Activated CD8-positive, alpha-beta memory T cell treated with anti-CD3 and anti-CD28 coated beads, Interleukin-2, amount 50 U/mL, for 1 hour (primary cell): ENCODE measurements around the gene ZNF521.

Experiments
- DNase-seq: peaks from one replicate; pipeline ENCODE4 v3.0.0-alpha.2; 2020; ENCODE audit errors: extremely low read depth

ZNF521 gene

GRCh38 chr18:25126751-25127150, 225.2 kb downstream of the ZNF521 start:
- no peak for DNase-seq

- DNase-seq: no peak
These were observed 226.3 kb downstream of the ZNF521 start for GRCh38 chr18:25125680-25126079.

DNA sequence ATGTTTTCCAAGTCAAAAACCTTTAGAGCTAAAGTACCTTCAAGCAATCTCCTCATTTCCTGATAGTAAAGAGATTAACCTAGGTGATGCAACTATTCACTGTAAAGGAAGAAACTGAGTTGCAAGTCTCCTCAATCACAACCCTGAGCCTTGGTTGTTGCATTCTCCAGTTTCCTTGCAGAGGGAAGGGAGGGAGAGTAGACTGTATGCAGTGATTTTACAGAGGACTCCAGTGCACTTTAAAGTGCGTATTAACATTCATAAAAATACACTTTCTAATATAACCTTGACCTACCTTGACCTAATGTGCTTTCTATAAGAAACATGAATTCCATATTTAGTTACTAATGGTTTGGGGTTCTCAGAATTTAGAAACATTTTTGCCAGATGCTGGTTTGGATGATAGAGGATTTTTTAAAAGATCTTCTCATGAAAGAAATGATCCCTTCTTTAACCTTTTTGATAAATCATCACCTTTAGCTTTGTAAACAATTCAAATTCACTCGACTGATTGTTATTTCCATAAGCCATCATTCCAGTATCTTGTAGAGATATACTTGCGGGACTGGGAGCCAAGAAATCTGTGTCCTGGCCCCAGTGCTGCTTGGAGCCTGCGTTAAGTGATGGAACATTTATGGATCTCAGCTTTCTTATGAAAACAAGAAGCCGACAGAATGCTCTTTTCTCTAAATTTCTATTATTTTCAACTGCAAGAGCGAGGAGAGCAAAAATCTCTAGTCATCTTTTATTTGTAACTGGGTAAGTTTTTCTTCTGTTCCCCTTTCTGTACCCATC, 228.3 kb downstream of the ZNF521 start:
- DNase-seq: no peak

- no peak for DNase-seq
These were observed 230.5 kb downstream of the ZNF521 start for GRCh38 chr18:25121442-25121841.

DNA sequence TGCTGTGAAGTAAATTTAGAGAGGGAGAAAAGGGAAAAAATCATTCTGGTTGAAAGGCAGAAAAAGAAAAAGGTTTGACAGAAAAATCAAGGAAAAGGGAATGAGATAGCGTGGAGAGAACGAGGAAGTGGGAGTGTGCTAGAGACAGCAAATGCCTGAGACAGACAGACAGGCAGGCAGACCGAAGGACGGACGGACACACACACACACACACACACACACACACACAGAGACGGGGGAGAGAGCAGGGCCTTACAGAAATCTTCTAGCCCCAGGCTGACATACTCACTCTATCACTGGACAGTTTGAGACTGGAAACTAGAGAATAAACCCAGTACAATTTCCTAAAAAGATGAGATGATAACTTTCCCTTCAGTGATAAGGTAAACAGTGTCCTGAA, 238.4 kb downstream of the ZNF521 start:
- no peak for DNase-seq

DNA sequence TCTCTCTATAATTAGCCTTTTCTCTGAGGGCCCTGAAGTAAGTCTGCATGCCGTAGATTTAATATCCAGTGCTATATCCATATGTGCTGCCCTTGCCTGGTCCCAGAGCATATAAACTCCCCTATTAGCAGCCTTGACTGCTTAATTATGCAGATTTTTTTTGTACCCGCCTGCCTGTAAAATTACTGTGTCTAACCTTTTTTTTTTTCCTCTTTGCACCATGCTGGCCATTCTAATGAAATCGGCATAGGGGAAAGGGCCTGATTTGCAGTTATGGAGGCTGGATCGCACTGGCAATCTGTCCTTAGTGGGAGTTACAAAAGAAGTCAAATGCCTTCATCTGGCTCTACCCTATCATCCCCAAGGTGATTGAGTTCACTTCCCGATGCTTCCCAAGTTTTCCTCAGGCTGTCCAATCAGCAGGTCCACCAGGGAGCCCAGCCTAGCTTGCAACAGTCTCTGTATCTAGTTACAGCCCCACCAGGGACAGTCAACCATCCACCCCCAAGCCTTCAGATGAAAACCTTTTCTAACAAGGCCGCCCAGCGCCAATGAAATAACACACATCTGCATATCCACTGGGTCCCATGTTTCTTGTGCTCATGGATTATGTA, 239.0 kb downstream of the ZNF521 start:
- DNase-seq: no peak

GRCh38 chr18:25111377-25112288, 240.3 kb downstream of the ZNF521 start:
- no peak for DNase-seq

- no peak for DNase-seq
These were observed 242.5 kb downstream of the ZNF521 start for GRCh38 chr18:25109484-25109883.

- DNase-seq: no peak
These were observed 248.4 kb downstream of the ZNF521 start for GRCh38 chr18:25103468-25104155.

- no peak for DNase-seq
These were observed 249.3 kb downstream of the ZNF521 start for GRCh38 chr18:25102662-25103061.

GRCh38 chr18:25100418-25100817, 251.5 kb downstream of the ZNF521 start:
- no peak for DNase-seq

DNA sequence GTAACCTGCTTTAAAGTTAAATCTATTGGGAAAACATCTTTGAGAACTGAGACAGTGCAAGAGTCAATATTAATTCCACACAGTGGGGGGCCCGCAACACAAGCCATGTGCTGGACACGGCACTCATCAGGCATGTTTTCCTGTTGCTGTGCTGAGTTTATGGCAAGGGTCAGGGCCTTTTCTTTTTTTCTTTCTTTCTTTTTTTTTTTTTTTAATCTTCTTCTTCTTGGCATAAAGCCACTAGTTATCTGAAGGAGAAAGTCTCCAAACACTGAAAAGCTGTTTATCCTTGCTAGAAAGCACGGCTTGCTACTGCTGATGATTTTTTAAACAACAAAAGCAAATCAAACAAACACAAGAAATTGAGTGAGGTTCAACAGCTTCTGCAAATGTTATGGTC, 252.1 kb downstream of the ZNF521 start:
- no peak for DNase-seq

GRCh38 chr18:25097569-25098056, 254.4 kb downstream of the ZNF521 start:
- DNase-seq: no peak

GRCh38 chr18:25097057-25097456, 254.9 kb downstream of the ZNF521 start:
- DNase-seq: no peak

- no peak for DNase-seq
These were observed 258.8 kb downstream of the ZNF521 start for GRCh38 chr18:25093141-25093540.

DNA sequence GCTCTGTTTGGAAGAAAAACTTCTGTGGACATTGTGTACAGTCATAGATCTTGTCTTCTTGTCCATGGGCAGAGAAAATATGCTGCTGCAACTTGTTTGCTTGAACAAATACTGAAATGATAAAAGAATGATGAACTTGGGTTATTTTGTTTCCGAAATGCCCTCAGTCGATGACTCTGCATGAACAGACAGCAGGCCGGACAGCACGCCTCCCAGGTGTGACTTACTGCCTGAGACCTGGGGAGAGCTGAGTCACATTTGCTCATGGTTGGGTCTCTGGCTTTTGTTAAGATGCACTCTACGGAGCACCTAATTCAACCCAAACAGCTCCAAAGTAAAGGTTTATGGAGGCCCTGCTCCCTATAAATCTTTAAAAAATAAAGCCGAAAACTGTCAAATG, 262.5 kb downstream of the ZNF521 start:
- DNase-seq: no peak

- DNase-seq: no peak
These were observed 265.1 kb downstream of the ZNF521 start for GRCh38 chr18:25086876-25087275.

GRCh38 chr18:25081001-25081400, 271.0 kb downstream of the ZNF521 start:
- DNase-seq: no peak

GRCh38 chr18:25080211-25080610, 271.8 kb downstream of the ZNF521 start:
- DNase-seq: no peak

- no peak for DNase-seq
These were observed 273.8 kb downstream of the ZNF521 start for GRCh38 chr18:25077944-25078723.
